Neural cell (in vitro differentiated cells): ENCODE data around the gene DPYSL4. TPM values are rescaled to one million over a fixed set of nuclear protein-coding genes. Genes with fewer than 3 reads are reported as not detected.

Experiments
- H2AFZ ChIP-seq: fragments of 200-600, 300-800 bp; sonication (generic), shearing (Covaris generic); 2 replicates; pipeline ENCODE4 v1.6.0; 2014; ENCODE audit warnings: low read depth, mild to moderate bottlenecking, antibody characterized with exemption, low read length, moderate library complexity
- H3F3A ChIP-seq: fragments of 200-600 bp; shearing (Covaris generic); 2 replicates; pipeline ENCODE4 v1.6.1; 2016; ENCODE audit warnings: mild to moderate bottlenecking, moderate library complexity, mixed read lengths, antibody characterized with exemption, low read length; ENCODE audit not compliant: insufficient read depth, poor library complexity, severe bottlenecking
- H3K27ac ChIP-seq: fragments of 200-600, 300-800 bp; sonication (generic), shearing (Covaris generic); 2 replicates; pipeline ENCODE4 v1.5.1; 2014; ENCODE audit warnings: mild to moderate bottlenecking, low read length, moderate library complexity
- H3K27me3 ChIP-seq: fragments of 300-800, 200-600 bp; sonication (generic), shearing (Covaris generic); 2 replicates; pipeline ENCODE4 v1.6.0; 2014; ENCODE audit warnings: mild to moderate bottlenecking, low read depth, low read length, moderate library complexity; ENCODE audit not compliant: insufficient read depth
- H3K36me3 ChIP-seq: fragments of 300-800, 200-600 bp; sonication (generic), shearing (Covaris generic); 2 replicates; pipeline ENCODE4 v1.5.1; 2014; ENCODE audit warnings: mild to moderate bottlenecking, antibody characterized with exemption, low read length, moderate library complexity; ENCODE audit not compliant: insufficient read depth
- H3K4me2 ChIP-seq: fragments of 300-800, 200-600 bp; sonication (generic), shearing (Covaris generic); 2 replicates; pipeline ENCODE4 v1.6.0; 2014; ENCODE audit warnings: mild to moderate bottlenecking, low read length
- H3K4me3 ChIP-seq: fragments of 300-800, 200-600 bp; sonication (generic), shearing (Covaris generic); 2 replicates; pipeline ENCODE4 v1.5.1; 2014; ENCODE audit warnings: mild to moderate bottlenecking, low read length, moderate library complexity
- H3K79me2 ChIP-seq: fragments of 200-600 bp; shearing (Covaris generic); replicated peaks from 2 replicates; pipeline ENCODE4 v1.6.0; 2014; ENCODE audit warnings: mild to moderate bottlenecking, low read length, moderate library complexity; ENCODE audit not compliant: insufficient read depth
- H3K9ac ChIP-seq: fragments of 300-800, 200-600 bp; sonication (generic), shearing (Covaris generic); 2 replicates; pipeline ENCODE4 v1.6.1; 2016; ENCODE audit warnings: mild to moderate bottlenecking, low read length, mixed read lengths
- H3K9me2 ChIP-seq: fragments of 200-600 bp; shearing (Covaris generic); 2 replicates; pipeline ENCODE4 v1.6.1; 2016; ENCODE audit warnings: mild to moderate bottlenecking, low read length, mixed read lengths; ENCODE audit not compliant: insufficient read depth
- H3K9me3 ChIP-seq: fragments of 200-600, 300-800 bp; sonication (generic), shearing (Covaris generic); 2 replicates; pipeline ENCODE4 v1.6.1; 2016; ENCODE audit warnings: mild to moderate bottlenecking, mixed run types, low read length, moderate library complexity, mixed read lengths
- H4K20me1 ChIP-seq: fragments of 200-600 bp; shearing (Covaris generic); 2 replicates; pipeline ENCODE4 v1.6.1; 2016; ENCODE audit warnings: mild to moderate bottlenecking, mixed run types; ENCODE audit not compliant: insufficient read depth
- EP300 ChIP-seq: fragments of 450-650 bp; conservative IDR thresholded peaks from 2 replicates; pipeline ENCODE4 v1.6.1; 2014; ENCODE audit warnings: antibody characterized with exemption, mild to moderate bottlenecking, moderate library complexity; ENCODE audit not compliant: poor library complexity, severe bottlenecking
- EZH2 ChIP-seq: fragments of 200-600, 300-800 bp; shearing (Covaris generic), sonication (generic); IDR thresholded peaks from 2 replicates; pipeline ENCODE4 v1.6.1; 2014; ENCODE audit warnings: antibody characterized with exemption, low read length, borderline replicate concordance, mild to moderate bottlenecking; ENCODE audit not compliant: insufficient read depth, poor library complexity, severe bottlenecking
- MXI1 ChIP-seq: fragments of 450-650 bp; conservative IDR thresholded peaks from 2 replicates; pipeline ENCODE4 v1.6.1; 2014; ENCODE audit warnings: antibody characterized with exemption, mild to moderate bottlenecking; ENCODE audit not compliant: poor library complexity, severe bottlenecking
- POLR2AphosphoS5 ChIP-seq: IDR thresholded peaks from 2 replicates; pipeline ENCODE4 v1.6.1; 2012
- RAD21 ChIP-seq: fragments of 450-650 bp; conservative IDR thresholded peaks from 2 replicates; pipeline ENCODE4 v1.6.1; 2014; ENCODE audit warnings: antibody characterized with exemption, mild to moderate bottlenecking, moderate library complexity
- SMC3 ChIP-seq: fragments of 450-650 bp; conservative IDR thresholded peaks from 2 replicates; pipeline ENCODE4 v1.6.1; 2014; ENCODE audit warnings: antibody characterized with exemption, mild to moderate bottlenecking, moderate library complexity; ENCODE audit not compliant: poor library complexity
- TAF1 ChIP-seq: IDR thresholded peaks from 2 replicates; pipeline ENCODE4 v1.6.1; 2012; ENCODE audit warnings: low read depth
- polyA plus RNA-seq: library from polyadenylated mRNA; depleted of rRNA; stranded (reverse); fragments of >200 nt; gene quantifications from 2 replicates; pipeline ENCODE4 v1.2.3, GENCODE V29; 2014
- TF ChIP-seq, protein P1 (sequence below): fragments of 450-650 bp; IDR thresholded peaks from 2 replicates; pipeline ENCODE4 v1.5.1; 2014; ENCODE audit warnings: antibody characterized with exemption, mild to moderate bottlenecking, moderate library complexity; ENCODE audit not compliant: poor library complexity, severe bottlenecking
- TF ChIP-seq, protein P2 (sequence below): IDR thresholded peaks from 2 replicates; pipeline ENCODE4 v1.6.1; 2012; ENCODE audit warnings: borderline replicate concordance

DPYSL4 gene
- polyA plus RNA-seq, 1 donor from 2014 or later = 116 TPM

DNA sequence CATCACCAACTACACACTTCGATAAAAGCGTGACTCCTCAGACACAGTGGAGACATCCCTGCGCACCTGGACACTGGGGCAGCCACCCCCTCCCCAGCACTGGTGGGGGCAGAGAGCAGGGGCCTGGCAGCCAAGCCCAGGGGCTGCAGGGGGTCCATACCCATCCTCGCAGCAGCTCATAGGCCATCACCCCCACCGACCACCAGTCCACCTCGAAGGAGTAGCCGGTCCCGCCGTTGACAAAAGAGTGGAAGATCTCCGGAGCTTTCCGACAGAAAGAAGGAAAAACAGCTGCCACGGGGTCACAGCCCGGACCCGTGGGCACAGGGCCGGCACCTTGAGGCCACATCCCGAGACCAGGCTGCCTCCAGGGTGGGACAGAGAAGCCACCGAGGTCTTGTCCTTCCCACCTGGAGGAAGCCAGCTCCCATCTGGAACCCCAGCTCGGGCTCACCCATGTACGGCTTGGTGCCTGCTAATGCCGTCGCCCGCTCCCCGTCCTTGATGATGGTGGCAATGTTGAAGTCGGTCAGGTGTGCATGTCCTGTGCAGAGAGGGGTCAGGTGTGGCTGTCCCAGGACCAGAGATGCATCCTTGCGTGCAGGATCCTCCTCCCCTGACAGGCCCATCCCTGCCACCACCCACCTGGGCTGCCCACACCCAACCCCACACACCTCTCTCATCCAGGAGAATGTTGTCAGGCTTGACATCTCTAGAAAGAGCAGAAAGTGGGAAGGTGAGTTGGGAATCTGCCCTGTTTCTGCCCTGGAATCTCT lies 38.5 kb downstream of the DPYSL4 start:
- H4K20me1 ChIP-seq = no peaks in the 10 kb centered on the region
- no peak overlapping the region for H3K27ac ChIP-seq
- no peaks in the 10 kb centered on the region for H3K27me3 ChIP-seq
- no peak overlapping the region for H3K9ac ChIP-seq
- no peaks in the 10 kb centered on the region for H3K36me3 ChIP-seq
- no peaks in the 10 kb centered on the region for H3K9me2 ChIP-seq
- H3K4me2 ChIP-seq = no peak overlapping the region
- no peak for TF ChIP-seq EP300
- TF ChIP-seq TAF1 = no peak
- no peak for TF ChIP-seq EZH2
- TF ChIP-seq SMC3 = no peak
- TF ChIP-seq MXI1 = no peak
- TF ChIP-seq, protein P1, sequence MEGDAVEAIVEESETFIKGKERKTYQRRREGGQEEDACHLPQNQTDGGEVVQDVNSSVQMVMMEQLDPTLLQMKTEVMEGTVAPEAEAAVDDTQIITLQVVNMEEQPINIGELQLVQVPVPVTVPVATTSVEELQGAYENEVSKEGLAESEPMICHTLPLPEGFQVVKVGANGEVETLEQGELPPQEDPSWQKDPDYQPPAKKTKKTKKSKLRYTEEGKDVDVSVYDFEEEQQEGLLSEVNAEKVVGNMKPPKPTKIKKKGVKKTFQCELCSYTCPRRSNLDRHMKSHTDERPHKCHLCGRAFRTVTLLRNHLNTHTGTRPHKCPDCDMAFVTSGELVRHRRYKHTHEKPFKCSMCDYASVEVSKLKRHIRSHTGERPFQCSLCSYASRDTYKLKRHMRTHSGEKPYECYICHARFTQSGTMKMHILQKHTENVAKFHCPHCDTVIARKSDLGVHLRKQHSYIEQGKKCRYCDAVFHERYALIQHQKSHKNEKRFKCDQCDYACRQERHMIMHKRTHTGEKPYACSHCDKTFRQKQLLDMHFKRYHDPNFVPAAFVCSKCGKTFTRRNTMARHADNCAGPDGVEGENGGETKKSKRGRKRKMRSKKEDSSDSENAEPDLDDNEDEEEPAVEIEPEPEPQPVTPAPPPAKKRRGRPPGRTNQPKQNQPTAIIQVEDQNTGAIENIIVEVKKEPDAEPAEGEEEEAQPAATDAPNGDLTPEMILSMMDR = no peak
- TF ChIP-seq, protein P2, sequence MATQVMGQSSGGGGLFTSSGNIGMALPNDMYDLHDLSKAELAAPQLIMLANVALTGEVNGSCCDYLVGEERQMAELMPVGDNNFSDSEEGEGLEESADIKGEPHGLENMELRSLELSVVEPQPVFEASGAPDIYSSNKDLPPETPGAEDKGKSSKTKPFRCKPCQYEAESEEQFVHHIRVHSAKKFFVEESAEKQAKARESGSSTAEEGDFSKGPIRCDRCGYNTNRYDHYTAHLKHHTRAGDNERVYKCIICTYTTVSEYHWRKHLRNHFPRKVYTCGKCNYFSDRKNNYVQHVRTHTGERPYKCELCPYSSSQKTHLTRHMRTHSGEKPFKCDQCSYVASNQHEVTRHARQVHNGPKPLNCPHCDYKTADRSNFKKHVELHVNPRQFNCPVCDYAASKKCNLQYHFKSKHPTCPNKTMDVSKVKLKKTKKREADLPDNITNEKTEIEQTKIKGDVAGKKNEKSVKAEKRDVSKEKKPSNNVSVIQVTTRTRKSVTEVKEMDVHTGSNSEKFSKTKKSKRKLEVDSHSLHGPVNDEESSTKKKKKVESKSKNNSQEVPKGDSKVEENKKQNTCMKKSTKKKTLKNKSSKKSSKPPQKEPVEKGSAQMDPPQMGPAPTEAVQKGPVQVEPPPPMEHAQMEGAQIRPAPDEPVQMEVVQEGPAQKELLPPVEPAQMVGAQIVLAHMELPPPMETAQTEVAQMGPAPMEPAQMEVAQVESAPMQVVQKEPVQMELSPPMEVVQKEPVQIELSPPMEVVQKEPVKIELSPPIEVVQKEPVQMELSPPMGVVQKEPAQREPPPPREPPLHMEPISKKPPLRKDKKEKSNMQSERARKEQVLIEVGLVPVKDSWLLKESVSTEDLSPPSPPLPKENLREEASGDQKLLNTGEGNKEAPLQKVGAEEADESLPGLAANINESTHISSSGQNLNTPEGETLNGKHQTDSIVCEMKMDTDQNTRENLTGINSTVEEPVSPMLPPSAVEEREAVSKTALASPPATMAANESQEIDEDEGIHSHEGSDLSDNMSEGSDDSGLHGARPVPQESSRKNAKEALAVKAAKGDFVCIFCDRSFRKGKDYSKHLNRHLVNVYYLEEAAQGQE = no peak
- no peak for TF ChIP-seq RAD21
- TF ChIP-seq POLR2AphosphoS5 = no peak
- no peak overlapping the region for H3K4me3 ChIP-seq
- H3K79me2 ChIP-seq = no peaks in the 10 kb centered on the region
- H3F3A ChIP-seq = no peaks in the 10 kb centered on the region
- H3K9me3 ChIP-seq = no peaks in the 10 kb centered on the region
- no peak overlapping the region for H2AFZ ChIP-seq

DNA sequence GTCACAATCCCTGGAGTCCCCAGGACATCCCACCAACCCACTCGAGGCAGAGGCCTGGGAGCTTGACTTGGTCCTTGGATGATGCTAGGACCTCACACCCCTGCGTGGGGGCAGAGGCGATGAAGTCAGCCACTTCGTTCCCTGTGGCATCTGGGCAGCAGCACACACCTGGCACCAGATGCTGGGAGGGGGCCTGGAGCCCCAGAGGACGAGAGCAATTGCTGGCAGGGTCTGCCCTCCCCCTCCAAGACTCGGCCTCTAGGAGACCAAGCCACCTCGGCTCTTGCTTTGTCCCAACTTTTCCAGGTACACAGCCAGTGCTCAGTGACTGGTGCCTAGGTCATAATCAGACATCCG lies 39.1 kb downstream of the DPYSL4 start:
- no peak overlapping the region for H3K4me3 ChIP-seq
- no peaks in the 10 kb centered on the region for H3K79me2 ChIP-seq
- H4K20me1 ChIP-seq = no peaks in the 10 kb centered on the region
- H3K9me2 ChIP-seq = no peaks in the 10 kb centered on the region
- H2AFZ ChIP-seq = no peak overlapping the region
- H3K9me3 ChIP-seq = no peaks in the 10 kb centered on the region
- H3K9ac ChIP-seq = no peak overlapping the region
- H3K27ac ChIP-seq = no peak overlapping the region
- H3K4me2 ChIP-seq = no peak overlapping the region
- H3K36me3 ChIP-seq = no peaks in the 10 kb centered on the region
- TF ChIP-seq EZH2 (no peak), SMC3 (no peak), EP300 (no peak), RAD21 (no peak), POLR2AphosphoS5 (no peak), MXI1 (no peak), TAF1 (no peak)
- TF ChIP-seq, protein P1 = no peak
- TF ChIP-seq, protein P2 = no peak
- no peaks in the 10 kb centered on the region for H3F3A ChIP-seq
- no peaks in the 10 kb centered on the region for H3K27me3 ChIP-seq
